DOHH2 (cell line): ENCODE measurements around the gene CEP41.

Experiments
- H3F3A ChIP-seq: fragments of 200-600 bp; sonication (generic), shearing (Covaris generic); 2 replicates; pipeline ENCODE4 v1.6.0; 2016; ENCODE audit warnings: antibody characterized with exemption, mild to moderate bottlenecking; ENCODE audit not compliant: control insufficient read depth, insufficient read depth
- H3K27ac ChIP-seq: fragments of 200-600 bp; sonication (generic); 2 replicates; pipeline ENCODE4 v1.5.1; 2014; ENCODE audit warnings: low read depth, mild to moderate bottlenecking, low read length, moderate library complexity
- H3K27me3 ChIP-seq: fragments of 200-600 bp; sonication (generic); 2 replicates; pipeline ENCODE4 v1.6.1; 2014; ENCODE audit warnings: mild to moderate bottlenecking, low read length, mixed read lengths; ENCODE audit not compliant: control insufficient read depth
- H3K36me3 ChIP-seq: fragments of 200-600 bp; sonication (generic); 2 replicates; pipeline ENCODE4 v1.6.1; 2014; ENCODE audit warnings: mild to moderate bottlenecking, low read length, moderate library complexity, mixed read lengths; ENCODE audit not compliant: control insufficient read depth
- H3K4me1 ChIP-seq: fragments of 200-600 bp; sonication (generic); 2 replicates; pipeline ENCODE4 v1.6.1; 2014; ENCODE audit warnings: mild to moderate bottlenecking, low read length, mixed read lengths; ENCODE audit not compliant: control insufficient read depth
- H3K4me2 ChIP-seq: fragments of 200-600 bp; sonication (generic); 2 replicates; pipeline ENCODE4 v1.6.0; 2014; ENCODE audit warnings: mild to moderate bottlenecking, low read length, moderate library complexity
- H3K4me3 ChIP-seq: fragments of 200-600 bp; sonication (generic); 2 replicates; pipeline ENCODE4 v1.5.1; 2014; ENCODE audit warnings: mild to moderate bottlenecking, low read length, mixed read lengths
- H3K79me2 ChIP-seq: fragments of 200-600 bp; sonication (generic); 2 replicates; pipeline ENCODE4 v1.6.1; 2014; ENCODE audit warnings: mild to moderate bottlenecking, low read length, mixed read lengths; ENCODE audit not compliant: control insufficient read depth
- H3K9me2 ChIP-seq: fragments of 200-600 bp; sonication (generic); replicated peaks from 2 replicates; pipeline ENCODE4 v1.6.1; 2014; ENCODE audit warnings: mild to moderate bottlenecking, low read length, mixed read lengths; ENCODE audit not compliant: control insufficient read depth
- H3K9me3 ChIP-seq: fragments of 200-600 bp; sonication (generic); 2 replicates; pipeline ENCODE4 v1.6.1; 2014; ENCODE audit warnings: antibody characterized with exemption, low read length, mixed read lengths; ENCODE audit not compliant: control insufficient read depth, insufficient read depth
- H4K20me1 ChIP-seq: fragments of 200-600 bp; sonication (generic); 2 replicates; pipeline ENCODE4 v1.6.0; 2014; ENCODE audit warnings: low read depth, mild to moderate bottlenecking, antibody characterized with exemption, low read length, moderate library complexity; ENCODE audit not compliant: control insufficient read depth, insufficient read depth
- EZH2phosphoT487 ChIP-seq: fragments of 200-600 bp; sonication (generic); IDR thresholded peaks from 2 replicates; pipeline ENCODE4 v1.6.1; 2017; ENCODE audit warnings: borderline replicate concordance, mild to moderate bottlenecking, antibody characterized with exemption, low read length, moderate library complexity, mixed read lengths
- TF ChIP-seq, protein P1 (sequence below): fragments of 200-600 bp; sonication (generic); IDR thresholded peaks from one replicate; pipeline ENCODE4 v1.5.1; 2014; ENCODE audit warnings: antibody characterized with exemption, mild to moderate bottlenecking, low read depth, low read length; ENCODE audit not compliant: poor library complexity, severe bottlenecking

The CEP41 gene

DNA sequence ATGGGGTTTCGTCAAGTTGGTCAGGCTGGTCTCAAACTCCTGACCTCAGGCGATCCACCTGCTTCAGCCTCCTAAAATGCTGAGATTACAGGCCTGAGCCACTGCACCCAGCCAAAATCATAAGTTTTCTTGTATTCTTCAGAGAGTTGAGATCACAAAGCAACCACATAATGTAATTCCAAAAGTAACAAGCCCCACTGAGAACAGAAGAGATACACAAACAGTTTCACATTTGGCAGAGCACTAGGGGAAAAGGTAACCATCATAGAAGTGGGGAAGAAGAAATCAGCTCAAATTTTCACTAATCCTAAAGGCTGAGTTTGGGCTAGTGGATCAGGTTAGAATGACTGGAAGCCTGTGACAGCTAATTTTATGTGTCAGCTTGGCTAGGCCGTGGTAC lies 5.4 kb upstream of the CEP41 start:
- Histone ChIP-seq H3K9me2 (no peaks in the 10 kb centered on the region), H3K27ac (no peak overlapping the region), H3F3A (no peaks in the 10 kb centered on the region), H3K36me3 (no peaks in the 10 kb centered on the region), H3K27me3 (no peaks in the 10 kb centered on the region), H3K4me2 (no peak overlapping the region), H3K79me2 (no peaks in the 10 kb centered on the region), H3K9me3 (no peaks in the 10 kb centered on the region), H4K20me1 (no peaks in the 10 kb centered on the region), H3K4me3 (no peak overlapping the region), H3K4me1 (peaks cover 8% of the 10 kb centered on the region)
- TF ChIP-seq, protein P1, sequence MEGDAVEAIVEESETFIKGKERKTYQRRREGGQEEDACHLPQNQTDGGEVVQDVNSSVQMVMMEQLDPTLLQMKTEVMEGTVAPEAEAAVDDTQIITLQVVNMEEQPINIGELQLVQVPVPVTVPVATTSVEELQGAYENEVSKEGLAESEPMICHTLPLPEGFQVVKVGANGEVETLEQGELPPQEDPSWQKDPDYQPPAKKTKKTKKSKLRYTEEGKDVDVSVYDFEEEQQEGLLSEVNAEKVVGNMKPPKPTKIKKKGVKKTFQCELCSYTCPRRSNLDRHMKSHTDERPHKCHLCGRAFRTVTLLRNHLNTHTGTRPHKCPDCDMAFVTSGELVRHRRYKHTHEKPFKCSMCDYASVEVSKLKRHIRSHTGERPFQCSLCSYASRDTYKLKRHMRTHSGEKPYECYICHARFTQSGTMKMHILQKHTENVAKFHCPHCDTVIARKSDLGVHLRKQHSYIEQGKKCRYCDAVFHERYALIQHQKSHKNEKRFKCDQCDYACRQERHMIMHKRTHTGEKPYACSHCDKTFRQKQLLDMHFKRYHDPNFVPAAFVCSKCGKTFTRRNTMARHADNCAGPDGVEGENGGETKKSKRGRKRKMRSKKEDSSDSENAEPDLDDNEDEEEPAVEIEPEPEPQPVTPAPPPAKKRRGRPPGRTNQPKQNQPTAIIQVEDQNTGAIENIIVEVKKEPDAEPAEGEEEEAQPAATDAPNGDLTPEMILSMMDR, result no peak
- no peak for TF ChIP-seq EZH2phosphoT487

DNA sequence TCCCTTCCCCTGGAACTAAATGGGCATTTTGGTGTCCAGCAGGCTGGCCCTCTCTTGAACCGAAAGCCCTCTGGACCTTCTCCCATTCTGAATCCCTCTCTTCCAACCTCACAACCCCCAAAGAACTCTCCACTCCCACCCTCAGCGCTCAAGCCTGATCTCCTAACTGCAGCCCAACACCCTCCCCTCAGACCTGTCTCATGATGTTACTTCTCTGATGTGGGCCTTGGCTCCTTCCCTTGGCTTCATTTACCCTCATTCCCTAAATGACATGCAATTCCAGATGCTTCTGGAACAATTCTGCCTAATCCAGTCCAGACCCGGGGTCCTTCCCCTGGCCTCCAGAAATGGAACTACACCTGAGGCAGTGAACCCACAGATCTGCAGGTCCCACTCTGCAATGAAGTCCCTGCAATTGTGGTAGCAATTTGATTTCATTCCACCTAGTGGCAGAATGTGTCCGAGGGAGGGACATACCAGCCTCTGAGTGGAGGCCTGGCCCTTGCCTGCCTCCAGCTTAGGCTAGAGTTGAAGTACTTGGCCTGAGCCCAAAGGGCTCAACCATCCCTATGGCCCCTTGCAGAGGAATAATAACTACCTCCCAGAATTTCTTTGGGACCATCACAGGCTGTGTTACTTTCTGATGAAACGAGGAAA lies 4.1 kb upstream of the CEP41 start:
- Histone ChIP-seq H3K4me1 (peaks cover 16% of the 10 kb centered on the region), H4K20me1 (no peaks in the 10 kb centered on the region), H3K4me3 (no peak overlapping the region), H3K9me2 (no peaks in the 10 kb centered on the region), H3K79me2 (peaks cover 7% of the 10 kb centered on the region), H3K36me3 (peaks cover 4% of the 10 kb centered on the region), H3K27me3 (no peaks in the 10 kb centered on the region), H3K4me2 (no peak overlapping the region), H3K27ac (no peak overlapping the region), H3F3A (no peaks in the 10 kb centered on the region), H3K9me3 (peaks cover 3% of the 10 kb centered on the region; the same call in 1 of the 2 replicates)
- TF ChIP-seq EZH2phosphoT487, result no peak
- TF ChIP-seq, protein P1, result peak; percentile 27

DNA sequence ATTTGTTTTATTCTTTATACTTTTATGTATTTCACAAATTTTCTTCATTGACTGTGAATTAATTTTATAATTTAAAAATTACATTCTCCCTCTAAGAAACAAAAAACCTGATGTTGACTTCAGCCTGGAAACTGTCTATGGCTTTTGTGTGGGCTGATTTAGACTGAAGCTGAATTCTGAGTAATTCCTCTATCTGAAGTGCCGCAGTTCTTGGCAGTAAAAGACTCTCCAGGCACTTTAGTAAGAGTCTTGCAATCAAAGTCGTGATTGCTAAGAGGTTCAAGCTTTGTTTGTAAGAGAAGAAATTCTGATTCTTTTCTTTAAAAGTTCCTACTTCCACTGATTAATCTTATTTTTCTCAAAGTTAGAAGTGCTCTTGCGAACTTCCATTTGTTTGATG lies 3.4 kb upstream of the CEP41 start:
- Histone ChIP-seq H3K4me3 (no peak overlapping the region), H3K9me3 (peaks cover 8% of the 10 kb centered on the region; the same call in 1 of the 2 replicates), H3K27me3 (no peaks in the 10 kb centered on the region), H3K4me1 (peaks cover 22% of the 10 kb centered on the region), H3K4me2 (no peak overlapping the region), H3K27ac (no peak overlapping the region), H3F3A (no peaks in the 10 kb centered on the region), H4K20me1 (no peaks in the 10 kb centered on the region), H3K36me3 (peaks cover 10% of the 10 kb centered on the region), H3K9me2 (no peaks in the 10 kb centered on the region), H3K79me2 (peaks cover 13% of the 10 kb centered on the region)
- no peak for TF ChIP-seq EZH2phosphoT487
- TF ChIP-seq, protein P1, result no peak
